MM.1S (cell line): ENCODE results near the gene MFGE8.
A peak's percentile ranks its signal among the peaks of the same experiment; 100 is the strongest.

Experiments used
- DNase-seq: peaks from one replicate; pipeline ENCODE4 v3.0.0-alpha.2; 2015
- H2AFZ ChIP-seq: fragments of 300-600 bp; sonication (generic); 2 replicates; pipeline ENCODE4 v1.6.0; 2016; ENCODE audit warnings: antibody characterized with exemption, low read length
- H3F3A ChIP-seq: fragments of 300-600 bp; sonication (generic); 2 replicates; pipeline ENCODE4 v1.6.1; 2016; ENCODE audit warnings: mild to moderate bottlenecking, antibody characterized with exemption, low read length, moderate library complexity, mixed read lengths; ENCODE audit not compliant: insufficient read depth
- H3K27ac ChIP-seq: fragments of 300-600 bp; sonication (generic); 2 replicates; pipeline ENCODE4 v1.5.1; 2016; ENCODE audit warnings: mild to moderate bottlenecking, low read length
- H3K27me3 ChIP-seq: fragments of 300-600 bp; sonication (generic); replicated peaks from 2 replicates; pipeline ENCODE4 v1.6.0; 2016; ENCODE audit warnings: low read length; ENCODE audit not compliant: insufficient read depth
- H3K36me3 ChIP-seq: fragments of 300-600 bp; sonication (generic); replicated peaks from 2 replicates; pipeline ENCODE4 v1.6.1; 2016; ENCODE audit warnings: mild to moderate bottlenecking, low read length, mixed read lengths; ENCODE audit not compliant: insufficient read depth
- H3K4me1 ChIP-seq: fragments of 300-600 bp; sonication (generic); 2 replicates; pipeline ENCODE4 v1.6.1; 2016; ENCODE audit warnings: low read length, mixed read lengths
- H3K4me2 ChIP-seq: fragments of 300-600 bp; sonication (generic); 2 replicates; pipeline ENCODE4 v1.6.0; 2016; ENCODE audit warnings: low read depth, low read length
- H3K4me3 ChIP-seq: fragments of 300-600 bp; sonication (generic); 2 replicates; pipeline ENCODE4 v1.5.1; 2016; ENCODE audit warnings: low read length, mixed read lengths
- H3K79me2 ChIP-seq: fragments of 300-600 bp; sonication (generic); 2 replicates; pipeline ENCODE4 v1.6.1; 2016; ENCODE audit warnings: mixed run types, low read length, mixed read lengths
- H3K9ac ChIP-seq: fragments of 300-600 bp; sonication (generic); 2 replicates; pipeline ENCODE4 v1.6.1; 2016; ENCODE audit warnings: low read length, mixed read lengths
- H3K9me2 ChIP-seq: fragments of 300-600 bp; sonication (generic); replicated peaks from 2 replicates; pipeline ENCODE4 v1.6.1; 2016; ENCODE audit warnings: mild to moderate bottlenecking, low read length, mixed read lengths; ENCODE audit not compliant: insufficient read depth
- H3K9me3 ChIP-seq: fragments of 300-600 bp; sonication (generic); replicated peaks from 2 replicates; pipeline ENCODE4 v1.6.1; 2016; ENCODE audit warnings: mild to moderate bottlenecking, low read length, mixed read lengths; ENCODE audit not compliant: insufficient read depth
- H4K20me1 ChIP-seq: fragments of 300-600 bp; sonication (generic); 2 replicates; pipeline ENCODE4 v1.6.1; 2016; ENCODE audit warnings: mild to moderate bottlenecking, low read length, moderate library complexity, mixed read lengths; ENCODE audit not compliant: insufficient read depth
- CTCF ChIP-seq: fragments of 300-600 bp; sonication (generic); IDR thresholded peaks from 2 replicates; pipeline ENCODE4 v1.5.1; 2016; ENCODE audit warnings: antibody characterized with exemption, low read length, mixed read lengths
- EZH2 ChIP-seq: fragments of 300-600 bp; sonication (generic); optimal IDR thresholded peaks from 2 replicates; pipeline ENCODE3; 2017; ENCODE audit warnings: low read depth, mild to moderate bottlenecking, antibody characterized with exemption, low read length, mixed read lengths
- EZH2phosphoT487 ChIP-seq: fragments of 300-600 bp; sonication (generic); IDR thresholded peaks from 2 replicates; pipeline ENCODE4 v1.6.1; 2018; ENCODE audit warnings: antibody characterized with exemption, low read length

Gene MFGE8

GRCh38 chr15:88897142-88897455, 16.1 kb downstream of the MFGE8 start:
- Histone ChIP-seq H3F3A (no peaks in the 10 kb centered on the region), H3K79me2 (no peaks in the 10 kb centered on the region), H3K9me2 (no peaks in the 10 kb centered on the region), H3K27me3 (no peaks in the 10 kb centered on the region), H4K20me1 (no peaks in the 10 kb centered on the region), H2AFZ (no peak overlapping the region), H3K4me1 (peaks cover 5% of the 10 kb centered on the region; the same call in 1 of the 2 replicates), H3K9ac (no peak overlapping the region), H3K36me3 (no peaks in the 10 kb centered on the region), H3K9me3 (no peaks in the 10 kb centered on the region), H3K27ac (no peak overlapping the region), H3K4me3 (no peak overlapping the region), H3K4me2 (no peak overlapping the region)
- no peak for DNase-seq
- TF ChIP-seq EZH2phosphoT487 (no peak), EZH2 (no peak), CTCF (no peak)

- H3K9me3 ChIP-seq, result no peaks in the 10 kb centered on the region
- no peak overlapping the region for H3K4me3 ChIP-seq
- H3K9ac ChIP-seq, result no peak overlapping the region
- no peaks in the 10 kb centered on the region for H4K20me1 ChIP-seq
- no peaks in the 10 kb centered on the region for H3F3A ChIP-seq
- no peak for TF ChIP-seq EZH2phosphoT487
- no peak for TF ChIP-seq CTCF
- no peak for TF ChIP-seq EZH2
- H3K27me3 ChIP-seq, result no peaks in the 10 kb centered on the region
- peaks cover 5% of the 10 kb centered on the region; the same call in 1 of the 2 replicates for H3K4me1 ChIP-seq
- no peak for DNase-seq
- H3K9me2 ChIP-seq, result no peaks in the 10 kb centered on the region
- H3K79me2 ChIP-seq, result no peaks in the 10 kb centered on the region
- no peak overlapping the region for H3K4me2 ChIP-seq
- no peak overlapping the region for H3K27ac ChIP-seq
- H3K36me3 ChIP-seq, result no peaks in the 10 kb centered on the region
- H2AFZ ChIP-seq, result no peak overlapping the region
These were observed 16.7 kb downstream of the MFGE8 start for GRCh38 chr15:88896333-88897033.

- peak; percentile 8 for DNase-seq
- H2AFZ ChIP-seq, result peak within 1 kb of the TSS; percentile 96
These were observed 18.1 kb downstream of the MFGE8 start, which contains the start of gene HAPLN3 for GRCh38 chr15:88894819-88895767. HAPLN3 (minus strand) TSS chr15:88895544; CDS start chr15:88887298, 8,246 bp downstream.

More at GRCh38 chr15:88894819-88895767, 18.1 kb downstream of the MFGE8 start, which contains the start of gene HAPLN3:
- Histone ChIP-seq H3K27me3 (no peaks in the 10 kb centered on the region), H3K79me2 (no peaks in the 10 kb centered on the region), H3K36me3 (no peaks in the 10 kb centered on the region), H3K9me3 (no peaks in the 10 kb centered on the region), H3K4me1 (peaks cover 5% of the 10 kb centered on the region; the same call in 1 of the 2 replicates), H3F3A (no peaks in the 10 kb centered on the region), H3K27ac (no peak within 1 kb of the TSS), H3K4me2 (peak within 1 kb of the TSS; percentile 99), H3K9me2 (no peaks in the 10 kb centered on the region), H3K9ac (no peak within 1 kb of the TSS; the same call in 1 of the 2 replicates), H4K20me1 (no peaks in the 10 kb centered on the region), H3K4me3 (peak within 1 kb of the TSS; percentile 60)
- TF ChIP-seq EZH2, result no peak
- no peak for TF ChIP-seq EZH2phosphoT487
- TF ChIP-seq CTCF, result no peak
